Progenitor cell of endocrine pancreas (in vitro differentiated cells): ENCODE measurements around the gene XYLB. TPM values are rescaled to one million over a fixed set of nuclear protein-coding genes. Genes with fewer than 3 reads are reported as not detected.

Source experiments
- DNase-seq: peaks from one replicate; pipeline ENCODE4 v3.0.0; 2021; ENCODE audit warnings: low spot score; ENCODE audit not compliant: unreplicated experiment
- H3K27ac Mint-ChIP-seq: 2 replicates; pipeline ENCODE4 v1.8.0; 2021; ENCODE audit warnings: mild to moderate bottlenecking, moderate library complexity, mixed read lengths
- H3K27me3 Mint-ChIP-seq: 2 replicates; pipeline ENCODE4 v1.8.0; 2021; ENCODE audit warnings: mixed read lengths
- H3K36me3 Mint-ChIP-seq: 2 replicates; pipeline ENCODE4 v1.8.0; 2022; ENCODE audit warnings: mixed read lengths; ENCODE audit not compliant: insufficient read depth
- H3K4me1 Mint-ChIP-seq: 2 replicates; pipeline ENCODE4 v1.8.0; 2021; ENCODE audit warnings: low read depth, mixed read lengths
- H3K4me3 Mint-ChIP-seq: 2 replicates; pipeline ENCODE4 v1.8.0; 2021; ENCODE audit warnings: low read depth, mild to moderate bottlenecking, moderate library complexity, mixed read lengths
- H3K9me3 Mint-ChIP-seq: 2 replicates; pipeline ENCODE4 v1.8.0; 2021; ENCODE audit warnings: low read depth, mixed read lengths
- total RNA-seq: library from RNA; stranded (reverse); gene quantifications from 2 replicates; pipeline ENCODE4 v1.2.1, GENCODE V29; 2021
- TF ChIP-seq, protein P1 (sequence below): fragments of 200-600 bp; sonication (generic); IDR thresholded peaks from one replicate; pipeline ENCODE4 v1.5.0; 2021; ENCODE audit warnings: antibody characterized with exemption, mild to moderate bottlenecking; ENCODE audit not compliant: unreplicated experiment

XYLB gene
- total RNA-seq, 1 donor from 2014 or later: 4.0 TPM

DNA sequence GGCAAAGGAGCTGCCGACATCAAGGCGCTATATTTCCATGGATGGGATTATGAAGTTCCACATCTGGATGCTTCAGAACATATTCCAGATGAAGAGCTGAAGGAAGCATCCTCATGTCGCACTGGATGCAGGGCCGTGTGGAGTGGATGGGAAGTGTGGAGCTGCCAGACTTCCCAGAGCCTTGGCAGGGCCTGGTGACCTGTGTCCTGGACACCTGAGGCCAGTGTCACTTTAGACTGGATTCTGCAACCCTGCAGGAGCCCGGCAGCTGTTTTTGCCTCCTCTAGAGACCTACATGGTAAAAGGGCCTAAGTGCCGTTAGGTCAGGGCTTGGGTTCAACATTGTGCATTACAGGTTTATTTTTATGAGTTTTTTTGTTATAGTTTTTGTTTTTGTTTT, 11.3 kb upstream of the XYLB start:
- TF ChIP-seq, protein P1, sequence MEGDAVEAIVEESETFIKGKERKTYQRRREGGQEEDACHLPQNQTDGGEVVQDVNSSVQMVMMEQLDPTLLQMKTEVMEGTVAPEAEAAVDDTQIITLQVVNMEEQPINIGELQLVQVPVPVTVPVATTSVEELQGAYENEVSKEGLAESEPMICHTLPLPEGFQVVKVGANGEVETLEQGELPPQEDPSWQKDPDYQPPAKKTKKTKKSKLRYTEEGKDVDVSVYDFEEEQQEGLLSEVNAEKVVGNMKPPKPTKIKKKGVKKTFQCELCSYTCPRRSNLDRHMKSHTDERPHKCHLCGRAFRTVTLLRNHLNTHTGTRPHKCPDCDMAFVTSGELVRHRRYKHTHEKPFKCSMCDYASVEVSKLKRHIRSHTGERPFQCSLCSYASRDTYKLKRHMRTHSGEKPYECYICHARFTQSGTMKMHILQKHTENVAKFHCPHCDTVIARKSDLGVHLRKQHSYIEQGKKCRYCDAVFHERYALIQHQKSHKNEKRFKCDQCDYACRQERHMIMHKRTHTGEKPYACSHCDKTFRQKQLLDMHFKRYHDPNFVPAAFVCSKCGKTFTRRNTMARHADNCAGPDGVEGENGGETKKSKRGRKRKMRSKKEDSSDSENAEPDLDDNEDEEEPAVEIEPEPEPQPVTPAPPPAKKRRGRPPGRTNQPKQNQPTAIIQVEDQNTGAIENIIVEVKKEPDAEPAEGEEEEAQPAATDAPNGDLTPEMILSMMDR: no peak
- DNase-seq: no peak
- H3K9me3 Mint-ChIP-seq: no peaks in the 10 kb centered on the region
- H3K27ac Mint-ChIP-seq: no peak overlapping the region
- no peaks in the 10 kb centered on the region for H3K36me3 Mint-ChIP-seq
- no peak overlapping the region for H3K4me3 Mint-ChIP-seq
- H3K27me3 Mint-ChIP-seq: peaks cover 5% of the 10 kb centered on the region
- no peaks in the 10 kb centered on the region for H3K4me1 Mint-ChIP-seq

- H3K4me3 Mint-ChIP-seq: no peak overlapping the region
- H3K9me3 Mint-ChIP-seq: no peaks in the 10 kb centered on the region
- H3K4me1 Mint-ChIP-seq: no peaks in the 10 kb centered on the region
- H3K27me3 Mint-ChIP-seq: peaks cover 5% of the 10 kb centered on the region
- DNase-seq: no peak
- TF ChIP-seq, protein P1: no peak
- H3K36me3 Mint-ChIP-seq: no peaks in the 10 kb centered on the region
- no peak overlapping the region for H3K27ac Mint-ChIP-seq
Observed at GRCh38 chr3:38337703-38338102, 8.9 kb upstream of the XYLB start.

GRCh38 chr3:38343797-38344594, 2.6 kb upstream of the XYLB start:
- H3K27ac Mint-ChIP-seq: no peak overlapping the region
- DNase-seq: no peak
- H3K4me1 Mint-ChIP-seq: peaks cover 1% of the 10 kb centered on the region
- no peaks in the 10 kb centered on the region for H3K27me3 Mint-ChIP-seq
- no peaks in the 10 kb centered on the region for H3K36me3 Mint-ChIP-seq
- TF ChIP-seq, protein P1: no peak
- no peak overlapping the region for H3K4me3 Mint-ChIP-seq
- H3K9me3 Mint-ChIP-seq: peaks cover 3% of the 10 kb centered on the region

DNA sequence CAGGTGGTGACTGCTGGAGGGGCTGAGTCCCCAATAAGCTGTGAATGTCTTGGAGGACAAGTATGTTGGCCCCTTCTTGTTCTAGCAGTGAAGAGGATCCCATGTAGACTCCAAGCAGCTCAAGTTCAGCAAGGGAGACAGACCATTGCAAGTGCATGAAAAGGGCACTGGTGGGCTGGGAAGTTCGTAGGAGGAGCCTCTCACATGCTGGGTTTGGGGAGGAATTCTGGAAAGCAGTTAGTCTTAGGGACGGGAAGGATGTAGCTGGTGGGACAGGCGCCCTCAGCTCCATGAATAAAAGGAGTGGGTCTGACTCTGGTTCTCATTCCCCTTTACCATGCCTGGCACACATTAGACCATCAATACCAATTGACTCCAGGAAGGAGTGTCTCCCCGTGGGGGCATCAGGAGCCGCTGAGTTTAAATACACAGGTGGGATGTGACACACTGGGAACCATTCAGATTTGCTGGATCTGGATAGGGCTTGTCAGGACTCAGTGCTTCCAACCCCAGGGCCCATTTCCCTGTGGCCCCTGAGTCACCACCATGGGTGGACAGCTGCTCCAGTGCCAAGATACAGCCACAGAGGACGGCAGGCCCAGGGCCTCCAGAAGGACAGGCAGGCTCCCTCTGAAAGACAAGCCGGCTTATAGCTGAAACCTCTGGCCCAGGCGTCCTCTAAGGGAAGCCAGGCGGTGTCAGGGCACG, 552 bp upstream of the XYLB start:
- DNase-seq: no peak

More for the DNA sequence above, 552 bp upstream of the XYLB start:
- TF ChIP-seq, protein P1: no peak
- Mint-ChIP-seq H3K4me1 (peaks cover 1% of the 10 kb centered on the region), H3K4me3 (peak overlapping the region; percentile 71), H3K27ac (no peak overlapping the region), H3K27me3 (no peaks in the 10 kb centered on the region), H3K36me3 (no peaks in the 10 kb centered on the region), H3K9me3 (peaks cover 3% of the 10 kb centered on the region)
